22Rv1 (cell line): ENCODE measurements around the gene NEDD4L.
A peak's percentile ranks its signal among the peaks of the same experiment; 100 is the strongest.

ENCODE experiments used
- H3K27ac ChIP-seq: fragments of 450-650 bp; 2 replicates; pipeline ENCODE4 v1.5.1; 2017
- CTCF ChIP-seq: fragments of 450-650 bp; IDR thresholded peaks from 2 replicates; pipeline ENCODE4 v1.5.1; 2017; ENCODE audit warnings: mild to moderate bottlenecking
- ZFX ChIP-seq: fragments of 450-650 bp; IDR thresholded peaks from 2 replicates; pipeline ENCODE4 v1.6.1; 2017; ENCODE audit warnings: antibody characterized with exemption, borderline replicate concordance

Gene NEDD4L

GRCh38 chr18:58177004-58177717, 133.1 kb downstream of the NEDD4L start:
- H3K27ac ChIP-seq, result no peak overlapping the region

GRCh38 chr18:58177896-58178470, 134.0 kb downstream of the NEDD4L start:
- no peak overlapping the region for H3K27ac ChIP-seq
- TF ChIP-seq ZFX, result no peak
- no peak for TF ChIP-seq CTCF

More at GRCh38 chr18:58177004-58177717, 133.1 kb downstream of the NEDD4L start:
- TF ChIP-seq CTCF (no peak), ZFX (no peak)

- H3K27ac ChIP-seq, result no peak overlapping the region
- TF ChIP-seq CTCF, result no peak
- TF ChIP-seq ZFX, result no peak
Measured at GRCh38 chr18:58178511-58178910, 134.5 kb downstream of the NEDD4L start.

GRCh38 chr18:58180172-58180571, 136.1 kb downstream of the NEDD4L start:
- no peak for TF ChIP-seq CTCF
- TF ChIP-seq ZFX, result no peak
- H3K27ac ChIP-seq, result no peak overlapping the region

- TF ChIP-seq CTCF, result peak; percentile 96
- no peak for TF ChIP-seq ZFX
- H3K27ac ChIP-seq, result no peak overlapping the region
Measured at GRCh38 chr18:58180738-58181353, 136.8 kb downstream of the NEDD4L start.

GRCh38 chr18:58181988-58182387, 138.0 kb downstream of the NEDD4L start:
- TF ChIP-seq ZFX (no peak), CTCF (no peak)
- H3K27ac ChIP-seq, result peak overlapping the region; percentile 67; the same call in 1 of the 2 replicates

- peak overlapping the region; percentile 67 for H3K27ac ChIP-seq
- TF ChIP-seq CTCF, result no peak
- TF ChIP-seq ZFX, result no peak
Measured at GRCh38 chr18:58183226-58183625, 139.2 kb downstream of the NEDD4L start.
